Kidney (tissue), 22 donors: ENCODE measurements around the gene OR5D14. TPM values are rescaled to one million over a fixed set of nuclear protein-coding genes. Genes with fewer than 3 reads are reported as not detected.

Source experiments
- DNase-seq, 5 donors: peaks; one replicate each; pipeline ENCODE4 v3.0.0-alpha.2; 2013 to 2020
- FAIRE-seq: peaks from 2 replicates; lab custom pipeline; 2012; peaks lifted over from hg19 to GRCh38; lab: Jason Lieb, UNC
- H3K27ac ChIP-seq, 2 donors: one replicate each; pipeline ENCODE4 v1.7.0; 2013; ENCODE audit warnings: low read depth in 2 of 2, low read length in 2 of 2, inconsistent platforms in 1 of 2
- H3K27me3 ChIP-seq: one replicate; pipeline ENCODE4 v1.7.1; 2013; ENCODE audit warnings: low read length, inconsistent platforms; ENCODE audit not compliant: control insufficient read depth, insufficient read depth
- H3K36me3 ChIP-seq, 3 donors: one replicate each; pipeline versions ENCODE4 v1.7.0 to v1.7.1; 2013; ENCODE audit warnings: low read length in 3 of 3, control low read depth in 1 of 3, inconsistent platforms in 1 of 3; ENCODE audit not compliant: insufficient read depth in 3 of 3, control insufficient read depth in 2 of 3
- H3K4me1 ChIP-seq, 3 donors: one replicate each; pipeline versions ENCODE4 v1.7.0 to v1.7.1; 2013; ENCODE audit warnings: low read length in 3 of 3, inconsistent platforms in 1 of 3, low read depth in 1 of 3; ENCODE audit not compliant: control insufficient read depth in 2 of 3, insufficient read depth in 2 of 3
- H3K4me3 ChIP-seq, 3 donors: one replicate each; pipeline versions ENCODE4 v1.7.0 to v1.8.1; 2013; ENCODE audit warnings: low read length in 3 of 3, control low read depth in 1 of 3, inconsistent platforms in 1 of 3
- H3K9ac ChIP-seq, 3 donors: one replicate each; pipeline versions ENCODE4 v1.7.0 to v1.7.1; 2013; ENCODE audit warnings: low read length in 3 of 3, control low read depth in 1 of 3, inconsistent platforms in 1 of 3
- H3K9me3 ChIP-seq, 3 donors: one replicate each; pipeline versions ENCODE4 v1.7.0 to v1.7.1; 2013; ENCODE audit warnings: low read length in 3 of 3, control low read depth in 1 of 3, inconsistent platforms in 1 of 3; ENCODE audit not compliant: control insufficient read depth in 2 of 3, insufficient read depth in 1 of 3
- intact Hi-C: fragments of 100-400 bp; cut with DNase I; formaldehyde crosslinking; loops from one replicate; pipeline ENCODE4 v1.11.1; 2022
- long read RNA-seq, 10 donors: library from polyadenylated mRNA in 1 of 10; unstranded in 1 of 10; transcript quantifications; one replicate each; pipeline ENCODE4 v2.0.0 and lab custom pipeline, GENCODE V29; 2021 to 2026
- polyA plus RNA-seq: library from polyadenylated mRNA; stranded (reverse); fragments of 350-450 nt; fragmentation: Illumina TruSeq; extraction: RNeasy Lipid Tissue Mini Kit (QIAGEN cat#74804); gene quantifications from one replicate; pipeline ENCODE4 v1.2.3, GENCODE V29; 2014; ENCODE audit warnings: low read depth, low replicate concordance; ENCODE audit not compliant: insufficient read depth
- total RNA-seq: library from RNA; stranded (reverse); fragmentation: NEBNext Ultra II Directional; extraction: Animal tissue kit (Norgen Biotek cat#: 25700); gene quantifications from one replicate; pipeline ENCODE4 v1.2.1, GENCODE V29; 2021
- TF ChIP-seq, protein P1 (sequence below): IDR thresholded peaks from 3 replicates; pipeline ENCODE4 v1.5.1; 2012; ENCODE audit warnings: mild to moderate bottlenecking, moderate library complexity, borderline replicate concordance; ENCODE audit not compliant: insufficient read depth; ENCODE audit errors: extremely low read depth
- donor health status: control.
- donor health status: control.
- donor health status: control.
- donor health status: control.
- donor health status: control.
- donor health status: DM: yes; HTN: yes; CAD: no.
- donor health status: Normal renal cell carcinoma (clear cell type).

The OR5D14 gene
- total RNA-seq (not detected), polyA plus RNA-seq (not detected)
- long read RNA-seq, donor 1, result 0 reads
- long read RNA-seq, donor 2, result 0 reads
- long read RNA-seq, donor 3, result 0 reads
- long read RNA-seq, donor 4, result 0 reads
- long read RNA-seq, donor 5, result 0 reads
- long read RNA-seq, donor 6, result 0 reads
- long read RNA-seq, donor 7, result 0 reads
- long read RNA-seq, donor 8, result 0 reads
- long read RNA-seq, donor 9, result 0 reads
- long read RNA-seq, donor 10, result 0 reads

DNA sequence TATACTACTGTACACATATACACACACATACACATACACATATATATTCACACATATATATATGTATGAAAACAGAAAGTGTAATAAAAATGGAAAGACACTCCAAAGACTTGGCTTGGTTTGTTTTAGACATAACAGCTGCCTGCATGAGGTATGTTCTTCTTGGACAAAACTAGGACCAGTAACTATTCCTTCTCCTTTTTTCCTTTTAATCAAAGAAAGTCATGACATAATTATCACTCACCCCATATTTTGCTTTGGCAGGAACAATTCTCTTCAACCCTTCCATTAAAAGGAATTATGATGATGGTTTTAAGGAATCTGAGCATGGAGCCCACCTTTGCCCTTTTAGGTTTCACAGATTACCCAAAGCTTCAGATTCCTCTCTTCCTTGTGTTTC lies at the start of gene OR5D14:
OR5D14 (plus strand) TSS at position 301 of the 400 bp plus-strand sequence; CDS start at position 301, 0 bp downstream.
- no peaks in the 10 kb centered on the region for H3K27me3 ChIP-seq
- no peaks in the 10 kb centered on the region for H3K36me3 ChIP-seq
- H3K9me3 ChIP-seq, result no peaks in the 10 kb centered on the region
- H3K27ac ChIP-seq, result no peak within 1 kb of the TSS
- H3K4me1 ChIP-seq, result no peaks in the 10 kb centered on the region
- TF ChIP-seq, protein P1, sequence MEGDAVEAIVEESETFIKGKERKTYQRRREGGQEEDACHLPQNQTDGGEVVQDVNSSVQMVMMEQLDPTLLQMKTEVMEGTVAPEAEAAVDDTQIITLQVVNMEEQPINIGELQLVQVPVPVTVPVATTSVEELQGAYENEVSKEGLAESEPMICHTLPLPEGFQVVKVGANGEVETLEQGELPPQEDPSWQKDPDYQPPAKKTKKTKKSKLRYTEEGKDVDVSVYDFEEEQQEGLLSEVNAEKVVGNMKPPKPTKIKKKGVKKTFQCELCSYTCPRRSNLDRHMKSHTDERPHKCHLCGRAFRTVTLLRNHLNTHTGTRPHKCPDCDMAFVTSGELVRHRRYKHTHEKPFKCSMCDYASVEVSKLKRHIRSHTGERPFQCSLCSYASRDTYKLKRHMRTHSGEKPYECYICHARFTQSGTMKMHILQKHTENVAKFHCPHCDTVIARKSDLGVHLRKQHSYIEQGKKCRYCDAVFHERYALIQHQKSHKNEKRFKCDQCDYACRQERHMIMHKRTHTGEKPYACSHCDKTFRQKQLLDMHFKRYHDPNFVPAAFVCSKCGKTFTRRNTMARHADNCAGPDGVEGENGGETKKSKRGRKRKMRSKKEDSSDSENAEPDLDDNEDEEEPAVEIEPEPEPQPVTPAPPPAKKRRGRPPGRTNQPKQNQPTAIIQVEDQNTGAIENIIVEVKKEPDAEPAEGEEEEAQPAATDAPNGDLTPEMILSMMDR, result no peak
- intact Hi-C loops, result no loop called here
- H3K9ac ChIP-seq, result no peak within 1 kb of the TSS
- FAIRE-seq, result no peak
- no peak within 1 kb of the TSS for H3K4me3 ChIP-seq
- DNase-seq, result no peak

DNA sequence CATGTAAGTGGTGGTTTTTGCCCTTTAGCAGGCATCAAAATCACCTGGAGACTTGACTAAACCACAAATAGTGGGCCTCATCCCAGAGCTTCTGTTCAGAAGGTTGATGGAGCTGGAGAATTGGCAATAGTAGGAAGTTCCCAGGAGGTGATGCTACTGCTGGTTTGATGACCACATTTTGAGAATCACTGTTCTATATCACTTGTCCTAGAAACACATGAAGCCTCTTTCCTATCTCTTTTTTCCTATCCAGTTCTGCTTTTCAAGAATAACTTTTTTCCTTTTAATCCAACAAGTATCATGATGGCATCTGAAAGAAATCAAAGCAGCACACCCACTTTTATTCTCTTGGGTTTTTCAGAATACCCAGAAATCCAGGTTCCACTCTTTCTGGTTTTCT lies 22.2 kb upstream of the OR5D14 start, which contains the start of gene OR5D13:
OR5D13 (plus strand) TSS at position 301 of the 400 bp plus-strand sequence; CDS start at position 301, 0 bp downstream.
- H3K4me3 ChIP-seq, result no peak within 1 kb of the TSS
- peaks cover 0 to 2% (median 0%) of the 10 kb centered on the region in 3 donors for H3K9me3 ChIP-seq
- no peaks in the 10 kb centered on the region for H3K36me3 ChIP-seq
- no peaks in the 10 kb centered on the region for H3K27me3 ChIP-seq
- TF ChIP-seq, protein P1, result no peak
- intact Hi-C loops, result no loop called here
- no peak for FAIRE-seq
- no peak within 1 kb of the TSS for H3K27ac ChIP-seq
- no peaks in the 10 kb centered on the region for H3K4me1 ChIP-seq
- H3K9ac ChIP-seq, result no peak within 1 kb of the TSS
- DNase-seq, result no peak

DNA sequence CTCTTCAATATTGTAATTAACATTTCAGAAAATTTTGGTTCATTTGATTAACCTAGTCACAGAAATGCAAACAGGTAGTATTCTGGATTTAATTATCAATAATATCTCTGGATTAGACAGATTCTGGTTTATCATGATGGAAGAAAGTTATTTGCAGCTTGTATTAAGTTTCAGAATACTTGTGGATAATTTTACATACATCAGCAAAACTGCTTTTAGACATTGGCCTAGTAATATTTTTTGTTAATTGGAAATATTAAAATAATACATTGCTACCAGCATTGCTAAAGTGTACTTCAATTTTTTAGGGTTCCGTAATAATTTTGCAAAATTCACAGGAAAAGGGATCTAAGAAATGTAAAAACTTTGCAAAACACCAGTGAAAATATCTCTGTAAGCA lies 3.8 kb upstream of the OR5D14 start:
- no peak overlapping the region for H3K4me3 ChIP-seq
- intact Hi-C loops, result no loop called here
- FAIRE-seq, result no peak

More for the DNA sequence above, 3.8 kb upstream of the OR5D14 start:
- no peaks in the 10 kb centered on the region for H3K9me3 ChIP-seq
- TF ChIP-seq, protein P1, result no peak
- no peak overlapping the region for H3K9ac ChIP-seq
- no peaks in the 10 kb centered on the region for H3K27me3 ChIP-seq
- H3K36me3 ChIP-seq, result no peaks in the 10 kb centered on the region
- no peak overlapping the region for H3K27ac ChIP-seq
- H3K4me1 ChIP-seq, result no peaks in the 10 kb centered on the region
- no peak for DNase-seq
